ENCODE measurements around the gene ICA1L. TPM values are rescaled to one million over a fixed set of nuclear protein-coding genes. Genes with fewer than 3 reads are reported as not detected.
"Not testable (repeated sequence)": the region's sequence is repeated elsewhere in the genome, so short reads cannot be mapped to it uniquely, and the experiment has no call there.

ICA1L gene
- total and polyA plus RNA-seq, 2 donors, result 6.1 to 67.0 TPM

GRCh38 chr2:202881570-202881969, 10.0 kb upstream of the ICA1L start:
- Histone ChIP-seq H3K4me1 (ENCODE audit: insufficient read depth) (no peaks in the 10 kb centered on the region), H3K4me3 (ENCODE audit: low read depth, low read length) (no peak overlapping the region), H3K27ac (ENCODE audit: low read depth) (no peak overlapping the region), H3K36me3 (ENCODE audit: insufficient read depth) (peaks cover 6% of the 10 kb centered on the region)
- WGBS, result 92% methylated on average over 4 of the region's 4 CpGs
- no peak for DNase-seq (ENCODE audit: extremely low spot score)

GRCh38 chr2:202877699-202878098, 6.1 kb upstream of the ICA1L start:
- WGBS, result 97% methylated on average over 2 of the region's 2 CpGs

GRCh38 chr2:202870431-202871299, 901 bp downstream of the ICA1L start:
- Histone ChIP-seq H3K27ac (ENCODE audit: low read depth) (peak overlapping the region; percentile 83), H3K4me3 (ENCODE audit: low read depth, low read length) (peak overlapping the region; percentile 87), H3K36me3 (ENCODE audit: insufficient read depth) (no peaks in the 10 kb centered on the region), H3K4me1 (ENCODE audit: insufficient read depth) (peaks cover 1% of the 10 kb centered on the region)
- DNase-seq (ENCODE audit: extremely low spot score), result peak; percentile 36
- WGBS, result 2% methylated on average over 37 of the region's 37 CpGs

More at GRCh38 chr2:202877699-202878098, 6.1 kb upstream of the ICA1L start:
- Histone ChIP-seq H3K27ac (ENCODE audit: low read depth) (no peak overlapping the region), H3K4me1 (ENCODE audit: insufficient read depth) (no peaks in the 10 kb centered on the region), H3K4me3 (ENCODE audit: low read depth, low read length) (no peak overlapping the region), H3K36me3 (ENCODE audit: insufficient read depth) (peaks cover 6% of the 10 kb centered on the region)
- DNase-seq (ENCODE audit: extremely low spot score), result no peak

- no peaks in the 10 kb centered on the region for H3K36me3 ChIP-seq (ENCODE audit: insufficient read depth)
These were observed 9.6 kb downstream of the ICA1L start for GRCh38 chr2:202861987-202862386.

GRCh38 chr2:202858601-202859000, 13.0 kb downstream of the ICA1L start:
- Histone ChIP-seq H3K36me3 (ENCODE audit: insufficient read depth) (no peaks in the 10 kb centered on the region), H3K4me3 (ENCODE audit: low read depth, low read length) (no peak overlapping the region), H3K27ac (ENCODE audit: low read depth) (no peak overlapping the region), H3K4me1 (ENCODE audit: insufficient read depth) (no peaks in the 10 kb centered on the region)
- DNase-seq (ENCODE audit: extremely low spot score), result no peak
- 95% methylated on average over 3 of the region's 3 CpGs for WGBS

More at GRCh38 chr2:202861987-202862386, 9.6 kb downstream of the ICA1L start:
- Histone ChIP-seq H3K4me3 (ENCODE audit: low read depth, low read length) (no peak overlapping the region), H3K4me1 (ENCODE audit: insufficient read depth) (no peaks in the 10 kb centered on the region), H3K27ac (ENCODE audit: low read depth) (no peak overlapping the region)
- WGBS, result 97% methylated on average over 3 of the region's 3 CpGs
- DNase-seq (ENCODE audit: extremely low spot score), result no peak

- not testable (repeated sequence) for H3K4me3 ChIP-seq (ENCODE audit: low read depth, low read length); DNase-seq (ENCODE audit: extremely low spot score); H3K4me1 ChIP-seq (ENCODE audit: insufficient read depth); H3K27ac ChIP-seq (ENCODE audit: low read depth); H3K36me3 ChIP-seq (ENCODE audit: insufficient read depth)
- 79% methylated on average over 3 of the region's 3 CpGs for WGBS
These were observed 22.2 kb downstream of the ICA1L start for GRCh38 chr2:202849343-202849742.

GRCh38 chr2:202848813-202849212, 22.8 kb downstream of the ICA1L start:
- no peaks in the 10 kb centered on the region for H3K36me3 ChIP-seq (ENCODE audit: insufficient read depth)
- no peak overlapping the region for H3K4me3 ChIP-seq (ENCODE audit: low read depth, low read length)
- DNase-seq (ENCODE audit: extremely low spot score), result no peak
- H3K27ac ChIP-seq (ENCODE audit: low read depth), result no peak overlapping the region
- no peaks in the 10 kb centered on the region for H3K4me1 ChIP-seq (ENCODE audit: insufficient read depth)
- 68% methylated on average over 8 of the region's 8 CpGs for WGBS

- no peak for DNase-seq (ENCODE audit: extremely low spot score)
- WGBS, result 99% methylated on average over 9 of the region's 9 CpGs
These were observed 23.7 kb downstream of the ICA1L start for GRCh38 chr2:202847693-202848524.

GRCh38 chr2:202844656-202845055, 26.9 kb downstream of the ICA1L start:
- no peak for DNase-seq (ENCODE audit: extremely low spot score)

More at GRCh38 chr2:202847693-202848524, 23.7 kb downstream of the ICA1L start:
- Histone ChIP-seq H3K36me3 (ENCODE audit: insufficient read depth) (no peaks in the 10 kb centered on the region), H3K4me3 (ENCODE audit: low read depth, low read length) (no peak overlapping the region), H3K27ac (ENCODE audit: low read depth) (no peak overlapping the region), H3K4me1 (ENCODE audit: insufficient read depth) (no peaks in the 10 kb centered on the region)

GRCh38 chr2:202842690-202843089, 28.9 kb downstream of the ICA1L start:
- DNase-seq (ENCODE audit: extremely low spot score), result no peak
- Histone ChIP-seq H3K36me3 (ENCODE audit: insufficient read depth) (no peaks in the 10 kb centered on the region), H3K27ac (ENCODE audit: low read depth) (no peak overlapping the region), H3K4me1 (ENCODE audit: insufficient read depth) (no peaks in the 10 kb centered on the region), H3K4me3 (ENCODE audit: low read depth, low read length) (no peak overlapping the region)

More at GRCh38 chr2:202844656-202845055, 26.9 kb downstream of the ICA1L start:
- H3K36me3 ChIP-seq (ENCODE audit: insufficient read depth), result no peaks in the 10 kb centered on the region
- H3K27ac ChIP-seq (ENCODE audit: low read depth), result no peak overlapping the region
- 75% methylated on average over 2 of the region's 2 CpGs for WGBS
- no peak overlapping the region for H3K4me3 ChIP-seq (ENCODE audit: low read depth, low read length)
- H3K4me1 ChIP-seq (ENCODE audit: insufficient read depth), result no peaks in the 10 kb centered on the region

GRCh38 chr2:202841090-202841867, 30.3 kb downstream of the ICA1L start:
- no peak overlapping the region for H3K4me3 ChIP-seq (ENCODE audit: low read depth, low read length)
- 87% methylated on average over 11 of the region's 11 CpGs for WGBS
- no peaks in the 10 kb centered on the region for H3K36me3 ChIP-seq (ENCODE audit: insufficient read depth)
- no peak overlapping the region for H3K27ac ChIP-seq (ENCODE audit: low read depth)
- DNase-seq (ENCODE audit: extremely low spot score), result no peak
- no peaks in the 10 kb centered on the region for H3K4me1 ChIP-seq (ENCODE audit: insufficient read depth)

- Histone ChIP-seq H3K36me3 (ENCODE audit: insufficient read depth) (no peaks in the 10 kb centered on the region), H3K4me1 (ENCODE audit: insufficient read depth) (no peaks in the 10 kb centered on the region), H3K4me3 (ENCODE audit: low read depth, low read length) (no peak overlapping the region), H3K27ac (ENCODE audit: low read depth) (no peak overlapping the region)
- DNase-seq (ENCODE audit: extremely low spot score), result no peak
- WGBS, result 25% methylated on average over 6 of the region's 6 CpGs
These were observed 40.0 kb downstream of the ICA1L start for GRCh38 chr2:202831242-202832220.

Measured in urinary bladder (tissue), 4 donors.